ENCODE data around the gene APOA5. TPM values are rescaled to one million over a fixed set of nuclear protein-coding genes. Genes with fewer than 3 reads are reported as not detected.

The APOA5 gene
- total RNA-seq, 2 experiments from 2014 or later, result not detected

GRCh38 chr11:116832350-116833290 lies 40.9 kb upstream of the APOA5 start:
- Mint-ChIP-seq H3K36me3 (no peaks in the 10 kb centered on the region), H3K4me1 (peaks cover 10% of the 10 kb centered on the region), H3K27me3 (peaks cover 4% of the 10 kb centered on the region), H3K27ac (no peak overlapping the region), H3K4me3 (no peak overlapping the region), H3K9me3 (no peaks in the 10 kb centered on the region)
- ATAC-seq (ENCODE audit: low read depth), result no peak
- POLR2A ChIA-PET, result interaction anchor here (1.1 kb wide), 1 partner anchor 19 kb away, joined by 3 read pairs; no protein-coding TSS in a partner anchor
- no peak for DNase-seq

DNA sequence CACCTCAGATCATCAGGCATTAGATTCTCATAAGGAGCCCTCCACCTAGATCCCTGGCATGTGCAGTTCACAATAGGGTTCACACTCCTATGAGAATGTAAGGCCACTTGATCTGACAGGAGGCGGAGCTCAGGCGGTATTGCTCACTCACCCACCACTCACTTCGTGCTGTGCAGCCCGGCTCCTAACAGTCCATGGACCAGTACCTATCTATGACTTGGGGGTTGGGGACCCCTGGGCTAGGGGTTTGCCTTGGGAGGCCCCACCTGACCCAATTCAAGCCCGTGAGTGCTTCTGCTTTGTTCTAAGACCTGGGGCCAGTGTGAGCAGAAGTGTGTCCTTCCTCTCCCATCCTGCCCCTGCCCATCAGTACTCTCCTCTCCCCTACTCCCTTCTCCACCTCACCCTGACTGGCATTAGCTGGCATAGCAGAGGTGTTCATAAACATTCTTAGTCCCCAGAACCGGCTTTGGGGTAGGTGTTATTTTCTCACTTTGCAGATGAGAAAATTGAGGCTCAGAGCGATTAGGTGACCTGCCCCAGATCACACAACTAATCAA lies 40.2 kb upstream of the APOA5 start:
- Mint-ChIP-seq H3K27ac (no peak overlapping the region), H3K36me3 (no peaks in the 10 kb centered on the region), H3K27me3 (peaks cover 4% of the 10 kb centered on the region), H3K4me3 (no peak overlapping the region), H3K4me1 (peaks cover 10% of the 10 kb centered on the region), H3K9me3 (no peaks in the 10 kb centered on the region)
- no peak for ATAC-seq (ENCODE audit: low read depth)
- POLR2A ChIA-PET, result no interaction called here
- no peak for DNase-seq

DNA sequence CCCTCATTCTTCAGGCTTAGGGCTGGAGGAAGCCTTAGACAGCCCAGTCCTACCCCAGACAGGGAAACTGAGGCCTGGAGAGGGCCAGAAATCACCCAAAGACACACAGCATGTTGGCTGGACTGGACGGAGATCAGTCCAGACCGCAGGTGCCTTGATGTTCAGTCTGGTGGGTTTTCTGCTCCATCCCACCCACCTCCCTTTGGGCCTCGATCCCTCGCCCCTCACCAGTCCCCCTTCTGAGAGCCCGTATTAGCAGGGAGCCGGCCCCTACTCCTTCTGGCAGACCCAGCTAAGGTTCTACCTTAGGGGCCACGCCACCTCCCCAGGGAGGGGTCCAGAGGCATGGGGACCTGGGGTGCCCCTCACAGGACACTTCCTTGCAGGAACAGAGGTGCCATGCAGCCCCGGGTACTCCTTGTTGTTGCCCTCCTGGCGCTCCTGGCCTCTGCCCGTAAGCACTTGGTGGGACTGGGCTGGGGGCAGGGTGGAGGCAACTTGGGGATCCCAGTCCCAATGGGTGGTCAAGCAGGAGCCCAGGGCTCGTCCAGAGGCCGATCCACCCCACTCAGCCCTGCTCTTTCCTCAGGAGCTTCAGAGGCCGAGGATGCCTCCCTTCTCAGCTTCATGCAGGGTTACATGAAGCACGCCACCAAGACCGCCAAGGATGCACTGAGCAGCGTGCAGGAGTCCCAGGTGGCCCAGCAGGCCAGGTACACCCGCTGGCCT lies 38.7 kb upstream of the APOA5 start:
- DNase-seq (no peak), ATAC-seq (ENCODE audit: low read depth) (no peak)
- peaks cover 5% of the 10 kb centered on the region for H3K4me1 Mint-ChIP-seq
- no peak overlapping the region for H3K27ac Mint-ChIP-seq
- no peaks in the 10 kb centered on the region for H3K9me3 Mint-ChIP-seq
- POLR2A ChIA-PET, result no interaction called here
- no peak overlapping the region for H3K4me3 Mint-ChIP-seq
- no peaks in the 10 kb centered on the region for H3K36me3 Mint-ChIP-seq
- H3K27me3 Mint-ChIP-seq, result peaks cover 4% of the 10 kb centered on the region

- H3K4me3 Mint-ChIP-seq, result no peak within 1 kb of the TSS
- no peak for DNase-seq
- H3K36me3 Mint-ChIP-seq, result no peaks in the 10 kb centered on the region
- no peak within 1 kb of the TSS for H3K27ac Mint-ChIP-seq
- H3K27me3 Mint-ChIP-seq, result peaks cover 4% of the 10 kb centered on the region
- POLR2A ChIA-PET, result no interaction called here
- H3K9me3 Mint-ChIP-seq, result no peaks in the 10 kb centered on the region
- H3K4me1 Mint-ChIP-seq, result peaks cover under 1% of the 10 kb centered on the region
- ATAC-seq (ENCODE audit: low read depth), result no peak
Observed at GRCh38 chr11:116829525-116830183, 38.0 kb upstream of the APOA5 start, which contains the start of gene APOC3. TSS of gene APOC3 (plus strand) at chr11:116829907. CDS start at chr11:116830583, 676 bp downstream.

DNA sequence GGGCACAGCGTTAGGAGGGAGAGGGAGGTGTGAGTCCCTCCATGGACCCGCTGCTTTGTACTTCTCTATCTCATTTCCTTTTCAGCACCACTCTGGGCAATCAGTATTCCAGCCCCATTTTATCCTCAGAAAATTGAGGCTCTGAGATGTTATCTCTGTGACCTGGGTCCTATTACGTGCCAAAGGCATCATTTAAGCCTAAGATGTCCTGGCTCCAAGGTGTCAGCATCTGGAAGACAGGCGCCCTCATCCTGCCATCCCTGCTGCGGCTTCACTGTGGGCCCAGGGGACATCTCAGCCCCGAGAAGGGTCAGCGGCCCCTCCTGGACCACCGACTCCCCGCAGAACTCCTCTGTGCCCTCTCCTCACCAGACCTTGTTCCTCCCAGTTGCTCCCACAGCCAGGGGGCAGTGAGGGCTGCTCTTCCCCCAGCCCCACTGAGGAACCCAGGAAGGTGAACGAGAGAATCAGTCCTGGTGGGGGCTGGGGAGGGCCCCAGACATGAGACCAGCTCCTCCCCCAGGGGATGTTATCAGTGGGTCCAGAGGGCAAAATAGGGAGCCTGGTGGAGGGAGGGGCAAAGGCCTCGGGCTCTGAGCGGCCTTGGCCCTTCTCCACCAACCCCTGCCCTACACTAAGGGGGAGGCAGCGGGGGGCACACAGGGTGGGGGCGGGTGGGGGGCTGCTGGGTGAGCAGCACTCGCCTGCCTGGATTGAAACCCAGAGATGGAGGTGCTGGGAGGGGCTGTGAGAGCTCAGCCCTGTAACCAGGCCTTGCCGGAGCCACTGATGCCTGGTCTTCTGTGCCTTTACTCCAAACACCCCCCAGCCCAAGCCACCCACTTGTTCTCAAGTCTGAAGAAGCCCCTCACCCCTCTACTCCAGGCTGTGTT lies 37.2 kb upstream of the APOA5 start:
- POLR2A ChIA-PET, result no interaction called here
- Mint-ChIP-seq H3K27me3 (peaks cover 2% of the 10 kb centered on the region), H3K4me3 (no peak overlapping the region), H3K4me1 (no peaks in the 10 kb centered on the region), H3K36me3 (no peaks in the 10 kb centered on the region), H3K27ac (no peak overlapping the region), H3K9me3 (no peaks in the 10 kb centered on the region)
- ATAC-seq (ENCODE audit: low read depth) (no peak), DNase-seq (no peak)

DNA sequence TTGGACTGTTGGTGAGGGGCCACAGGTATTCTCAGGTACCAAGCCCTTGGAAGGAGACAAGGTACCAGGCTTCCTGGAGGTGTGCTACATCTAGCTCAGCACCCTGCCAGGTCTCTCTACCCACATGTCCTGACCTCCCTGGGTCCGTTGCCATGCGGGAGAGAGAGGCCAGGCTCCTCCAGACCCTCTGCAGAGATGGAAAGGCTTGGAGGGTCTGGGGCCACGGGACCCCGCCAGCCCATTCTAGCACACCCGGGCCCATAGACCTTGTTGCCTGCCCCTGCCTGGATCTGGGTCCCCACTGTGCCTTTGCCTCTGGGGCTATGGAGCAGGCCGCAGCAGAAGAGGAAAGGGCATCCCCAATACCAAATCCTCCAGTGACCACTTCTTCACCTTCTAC lies 35.8 kb upstream of the APOA5 start:
- no peak overlapping the region for H3K27ac Mint-ChIP-seq
- H3K36me3 Mint-ChIP-seq, result no peaks in the 10 kb centered on the region
- H3K4me1 Mint-ChIP-seq, result no peaks in the 10 kb centered on the region
- POLR2A ChIA-PET, result interaction anchor here (1.3 kb wide), 1 partner anchor 8 kb away, joined by 4 read pairs; no protein-coding TSS in a partner anchor
- DNase-seq (no peak), ATAC-seq (ENCODE audit: low read depth) (no peak)
- peaks cover 2% of the 10 kb centered on the region for H3K27me3 Mint-ChIP-seq
- H3K4me3 Mint-ChIP-seq, result no peak overlapping the region
- H3K9me3 Mint-ChIP-seq, result no peaks in the 10 kb centered on the region

DNA sequence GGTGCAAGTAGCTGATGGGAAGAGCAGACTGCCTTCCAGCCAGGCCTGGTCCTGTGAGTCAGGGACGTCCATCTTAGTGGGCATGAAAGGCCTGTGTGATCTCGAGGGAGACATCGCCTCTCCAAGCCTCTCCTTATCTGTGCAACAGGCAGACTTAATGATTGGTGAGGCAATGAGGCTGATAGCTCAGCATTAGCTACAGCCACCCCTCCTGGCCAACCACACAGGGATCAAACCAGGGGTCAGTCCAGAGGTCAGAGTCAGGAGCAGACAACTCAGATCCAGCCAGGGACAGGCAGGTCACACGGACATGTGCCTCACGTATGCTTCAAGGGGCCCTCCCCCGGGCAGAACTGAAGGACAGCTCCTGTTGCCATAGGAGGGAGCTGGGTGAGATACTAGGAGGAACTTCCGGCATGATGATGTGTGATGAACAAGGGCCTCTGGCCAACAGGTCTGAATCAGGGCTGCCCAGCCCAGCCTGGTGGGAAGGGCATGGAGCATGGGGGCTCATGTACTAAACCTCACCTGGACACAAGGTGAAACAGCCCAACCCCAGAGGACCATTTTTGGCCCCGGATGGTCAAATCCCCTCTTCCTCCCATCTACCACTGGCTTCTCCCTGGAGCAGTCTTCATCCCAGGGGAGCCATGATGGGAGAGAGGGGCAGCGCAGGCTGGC lies 35.2 kb upstream of the APOA5 start:
- DNase-seq (no peak), ATAC-seq (ENCODE audit: low read depth) (no peak)
- Mint-ChIP-seq H3K4me1 (no peaks in the 10 kb centered on the region), H3K27me3 (peaks cover 2% of the 10 kb centered on the region), H3K36me3 (no peaks in the 10 kb centered on the region), H3K27ac (no peak overlapping the region), H3K9me3 (no peaks in the 10 kb centered on the region), H3K4me3 (no peak overlapping the region)
- POLR2A ChIA-PET, result interaction anchor here (1.3 kb wide), 1 partner anchor 9 kb away, joined by 4 read pairs; no protein-coding TSS in a partner anchor

GRCh38 chr11:116825854-116826750 lies 34.4 kb upstream of the APOA5 start:
- no peak for DNase-seq
- peaks cover 2% of the 10 kb centered on the region for H3K27me3 Mint-ChIP-seq
- no peaks in the 10 kb centered on the region for H3K4me1 Mint-ChIP-seq

DNA sequence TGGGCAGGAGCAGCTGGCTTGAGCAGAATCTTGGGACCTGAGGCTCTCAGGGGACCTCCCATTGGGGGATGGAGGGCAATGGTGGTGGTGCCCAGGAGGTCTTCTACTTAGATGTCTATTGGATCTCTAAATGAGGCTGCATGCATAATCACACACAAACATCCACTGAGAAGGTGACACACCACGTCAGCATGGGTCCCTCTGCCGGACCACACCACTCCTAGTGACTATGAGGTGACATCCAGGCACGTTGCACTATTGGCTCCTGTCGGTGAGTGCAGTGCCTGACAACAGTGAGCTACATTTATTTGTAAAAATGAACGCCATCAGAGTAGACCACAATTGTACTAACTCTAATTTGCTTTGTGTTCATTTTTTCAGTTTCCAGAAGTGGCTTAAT lies 33.8 kb upstream of the APOA5 start:
- POLR2A ChIA-PET, result no interaction called here
- no peaks in the 10 kb centered on the region for H3K4me1 Mint-ChIP-seq
- no peak overlapping the region for H3K4me3 Mint-ChIP-seq
- peaks cover 2% of the 10 kb centered on the region for H3K27me3 Mint-ChIP-seq
- no peaks in the 10 kb centered on the region for H3K36me3 Mint-ChIP-seq
- H3K9me3 Mint-ChIP-seq, result no peaks in the 10 kb centered on the region
- DNase-seq, result no peak
- ATAC-seq (ENCODE audit: low read depth), result no peak
- H3K27ac Mint-ChIP-seq, result no peak overlapping the region

More at GRCh38 chr11:116825854-116826750, 34.4 kb upstream of the APOA5 start:
- POLR2A ChIA-PET, result interaction anchor here (1.3 kb wide), 1 partner anchor 10 kb away, joined by 4 read pairs; no protein-coding TSS in a partner anchor
- no peak overlapping the region for H3K4me3 Mint-ChIP-seq
- no peaks in the 10 kb centered on the region for H3K9me3 Mint-ChIP-seq
- ATAC-seq (ENCODE audit: low read depth), result no peak
- no peaks in the 10 kb centered on the region for H3K36me3 Mint-ChIP-seq
- no peak overlapping the region for H3K27ac Mint-ChIP-seq

- DNase-seq, result no peak
- no peak within 1 kb of the TSS for H3K4me3 Mint-ChIP-seq
- H3K4me1 Mint-ChIP-seq, result no peaks in the 10 kb centered on the region
- POLR2A ChIA-PET, result interaction anchor here (1.2 kb wide), 1 partner anchor 11 kb away, joined by 3 read pairs; no protein-coding TSS in a partner anchor
- no peak within 1 kb of the TSS for H3K27ac Mint-ChIP-seq
- no peaks in the 10 kb centered on the region for H3K9me3 Mint-ChIP-seq
- H3K36me3 Mint-ChIP-seq, result no peaks in the 10 kb centered on the region
- peaks cover 2% of the 10 kb centered on the region for H3K27me3 Mint-ChIP-seq
- ATAC-seq (ENCODE audit: low read depth), result no peak
Observed at GRCh38 chr11:116823031-116823843, 31.6 kb upstream of the APOA5 start, which contains the start of gene APOA4. TSS of gene APOA4 (minus strand) at chr11:116823304. CDS start at chr11:116823191, 113 bp downstream.

Data from activated naive CD8-positive, alpha-beta T cell treated with anti-CD3 and anti-CD28 coated beads, Interleukin-2, amount 10 ng/mL, durations not matched to agents 7 days and 5 days (primary cell).